Measurements from ENCODE around the gene ABI3BP. TPM values are rescaled to one million over a fixed set of nuclear protein-coding genes. Genes with fewer than 3 reads are reported as not detected.

The ABI3BP gene
- total and polyA plus RNA-seq, 9 donors: 176 to 605 (median 300) TPM

GRCh38 chr3:100856821-100857220 lies 136.4 kb downstream of the ABI3BP start:
- Histone ChIP-seq H3K27me3 (ENCODE audit: control insufficient read depth, insufficient read depth, low read length) (no peaks in the 10 kb centered on the region), H3K9me3 (replicated peaks; ENCODE audit: control insufficient read depth, low read depth, low read length) (no peaks in the 10 kb centered on the region), H3K36me3 (ENCODE audit: control insufficient read depth, insufficient read depth, low read length) (peaks cover 8% of the 10 kb centered on the region), H3K27ac (ENCODE audit: low read length) (no peak overlapping the region), H3K4me1 (ENCODE audit: control insufficient read depth, insufficient read depth, low read length) (no peaks in the 10 kb centered on the region), H3K4me3 (ENCODE audit: low read length) (no peak overlapping the region)
- no peak for DNase-seq
- WGBS (ENCODE audit: insufficient coverage): no CpG with 5 or more reads among the region's 1 CpG

- no peaks in the 10 kb centered on the region for H3K4me1 ChIP-seq (ENCODE audit: control insufficient read depth, insufficient read depth, low read length)
- peaks cover 7% of the 10 kb centered on the region for H3K36me3 ChIP-seq (ENCODE audit: control insufficient read depth, insufficient read depth, low read length)
- WGBS (ENCODE audit: insufficient coverage): 80% methylated on average over 1 of the region's 3 CpGs
- H3K4me3 ChIP-seq (ENCODE audit: low read length): no peak overlapping the region
- no peak overlapping the region for H3K27ac ChIP-seq (ENCODE audit: low read length)
- no peaks in the 10 kb centered on the region for H3K27me3 ChIP-seq (ENCODE audit: control insufficient read depth, insufficient read depth, low read length)
- H3K9me3 ChIP-seq (replicated peaks; ENCODE audit: control insufficient read depth, low read depth, low read length): no peaks in the 10 kb centered on the region
- no peak for DNase-seq
Observed at GRCh38 chr3:100852840-100853239, 140.4 kb downstream of the ABI3BP start.

- Histone ChIP-seq H3K27me3 (ENCODE audit: control insufficient read depth, insufficient read depth, low read length) (no peaks in the 10 kb centered on the region), H3K9me3 (replicated peaks; ENCODE audit: control insufficient read depth, low read depth, low read length) (no peaks in the 10 kb centered on the region), H3K36me3 (ENCODE audit: control insufficient read depth, insufficient read depth, low read length) (peaks cover 7% of the 10 kb centered on the region), H3K27ac (ENCODE audit: low read length) (no peak overlapping the region), H3K4me3 (ENCODE audit: low read length) (no peak overlapping the region), H3K4me1 (ENCODE audit: control insufficient read depth, insufficient read depth, low read length) (no peaks in the 10 kb centered on the region)
- no CpG with 5 or more reads among the region's 2 CpGs for WGBS (ENCODE audit: insufficient coverage)
- peak; percentile 78 for DNase-seq
Observed at GRCh38 chr3:100850701-100851100, 142.5 kb downstream of the ABI3BP start.

- Histone ChIP-seq H3K27ac (ENCODE audit: low read length) (peak overlapping the region; percentile 38), H3K27me3 (ENCODE audit: control insufficient read depth, insufficient read depth, low read length) (no peaks in the 10 kb centered on the region), H3K36me3 (ENCODE audit: control insufficient read depth, insufficient read depth, low read length) (peaks cover 7% of the 10 kb centered on the region), H3K4me3 (ENCODE audit: low read length) (no peak overlapping the region), H3K4me1 (ENCODE audit: control insufficient read depth, insufficient read depth, low read length) (no peaks in the 10 kb centered on the region), H3K9me3 (replicated peaks; ENCODE audit: control insufficient read depth, low read depth, low read length) (no peaks in the 10 kb centered on the region)
- DNase-seq: no peak
- WGBS (ENCODE audit: insufficient coverage): 67% methylated on average over 1 of the region's 3 CpGs
Observed at GRCh38 chr3:100850156-100850555, 143.1 kb downstream of the ABI3BP start.

- Histone ChIP-seq H3K36me3 (ENCODE audit: control insufficient read depth, insufficient read depth, low read length) (peaks cover 12% of the 10 kb centered on the region), H3K27ac (ENCODE audit: low read length) (no peak overlapping the region), H3K4me1 (ENCODE audit: control insufficient read depth, insufficient read depth, low read length) (no peaks in the 10 kb centered on the region), H3K9me3 (replicated peaks; ENCODE audit: control insufficient read depth, low read depth, low read length) (no peaks in the 10 kb centered on the region), H3K27me3 (ENCODE audit: control insufficient read depth, insufficient read depth, low read length) (no peaks in the 10 kb centered on the region), H3K4me3 (ENCODE audit: low read length) (no peak overlapping the region)
- no CpG with 5 or more reads among the region's 8 CpGs for WGBS (ENCODE audit: insufficient coverage)
- DNase-seq: no peak
Observed at GRCh38 chr3:100844063-100844936, 148.9 kb downstream of the ABI3BP start.

- Histone ChIP-seq H3K36me3 (ENCODE audit: control insufficient read depth, insufficient read depth, low read length) (peaks cover 8% of the 10 kb centered on the region), H3K27me3 (ENCODE audit: control insufficient read depth, insufficient read depth, low read length) (no peaks in the 10 kb centered on the region), H3K9me3 (replicated peaks; ENCODE audit: control insufficient read depth, low read depth, low read length) (no peaks in the 10 kb centered on the region), H3K27ac (ENCODE audit: low read length) (no peak overlapping the region), H3K4me3 (ENCODE audit: low read length) (no peak overlapping the region), H3K4me1 (ENCODE audit: control insufficient read depth, insufficient read depth, low read length) (no peaks in the 10 kb centered on the region)
- 50% methylated on average over 1 of the region's 2 CpGs for WGBS (ENCODE audit: insufficient coverage)
- DNase-seq: no peak
Observed at GRCh38 chr3:100838157-100838556, 155.1 kb downstream of the ABI3BP start.

GRCh38 chr3:100836661-100837060 lies 156.6 kb downstream of the ABI3BP start:
- no peaks in the 10 kb centered on the region for H3K9me3 ChIP-seq (replicated peaks; ENCODE audit: control insufficient read depth, low read depth, low read length)
- H3K4me3 ChIP-seq (ENCODE audit: low read length): no peak overlapping the region
- no peak for DNase-seq
- H3K4me1 ChIP-seq (ENCODE audit: control insufficient read depth, insufficient read depth, low read length): no peaks in the 10 kb centered on the region
- H3K36me3 ChIP-seq (ENCODE audit: control insufficient read depth, insufficient read depth, low read length): peaks cover 4% of the 10 kb centered on the region
- 94% methylated on average over 1 of the region's 1 CpG for WGBS (ENCODE audit: insufficient coverage)
- H3K27ac ChIP-seq (ENCODE audit: low read length): no peak overlapping the region
- no peaks in the 10 kb centered on the region for H3K27me3 ChIP-seq (ENCODE audit: control insufficient read depth, insufficient read depth, low read length)

GRCh38 chr3:100834332-100834731 lies 158.9 kb downstream of the ABI3BP start:
- WGBS (ENCODE audit: insufficient coverage): 100% methylated on average over 1 of the region's 5 CpGs

GRCh38 chr3:100833483-100833882 lies 159.7 kb downstream of the ABI3BP start:
- Histone ChIP-seq H3K4me1 (ENCODE audit: control insufficient read depth, insufficient read depth, low read length) (no peaks in the 10 kb centered on the region), H3K36me3 (ENCODE audit: control insufficient read depth, insufficient read depth, low read length) (peaks cover 6% of the 10 kb centered on the region), H3K4me3 (ENCODE audit: low read length) (no peak overlapping the region), H3K27ac (ENCODE audit: low read length) (no peak overlapping the region), H3K9me3 (replicated peaks; ENCODE audit: control insufficient read depth, low read depth, low read length) (no peaks in the 10 kb centered on the region), H3K27me3 (ENCODE audit: control insufficient read depth, insufficient read depth, low read length) (no peaks in the 10 kb centered on the region)
- no peak for DNase-seq
- WGBS (ENCODE audit: insufficient coverage): 78% methylated on average over 3 of the region's 3 CpGs

More at GRCh38 chr3:100834332-100834731, 158.9 kb downstream of the ABI3BP start:
- Histone ChIP-seq H3K27ac (ENCODE audit: low read length) (no peak overlapping the region), H3K4me1 (ENCODE audit: control insufficient read depth, insufficient read depth, low read length) (no peaks in the 10 kb centered on the region), H3K36me3 (ENCODE audit: control insufficient read depth, insufficient read depth, low read length) (peaks cover 8% of the 10 kb centered on the region), H3K27me3 (ENCODE audit: control insufficient read depth, insufficient read depth, low read length) (no peaks in the 10 kb centered on the region), H3K4me3 (ENCODE audit: low read length) (no peak overlapping the region), H3K9me3 (replicated peaks; ENCODE audit: control insufficient read depth, low read depth, low read length) (no peaks in the 10 kb centered on the region)
- no peak for DNase-seq

GRCh38 chr3:100831629-100832028 lies 161.6 kb downstream of the ABI3BP start:
- no peak overlapping the region for H3K27ac ChIP-seq (ENCODE audit: low read length)
- no peaks in the 10 kb centered on the region for H3K27me3 ChIP-seq (ENCODE audit: control insufficient read depth, insufficient read depth, low read length)
- H3K4me1 ChIP-seq (ENCODE audit: control insufficient read depth, insufficient read depth, low read length): no peaks in the 10 kb centered on the region
- H3K9me3 ChIP-seq (replicated peaks; ENCODE audit: control insufficient read depth, low read depth, low read length): no peaks in the 10 kb centered on the region
- H3K4me3 ChIP-seq (ENCODE audit: low read length): no peak overlapping the region
- DNase-seq: no peak
- peaks cover 6% of the 10 kb centered on the region for H3K36me3 ChIP-seq (ENCODE audit: control insufficient read depth, insufficient read depth, low read length)
- WGBS (ENCODE audit: insufficient coverage): 75% methylated on average over 1 of the region's 2 CpGs
